Stimulated activated CD4-positive, alpha-beta T cell treated with anti-CD3 and anti-CD28 coated beads, Interleukin-1b, Interleukin-23, amount 100 ng/mL, for 24 hours (primary cell): ENCODE measurements around the gene SH3GL1.

ENCODE experiments used
- DNase-seq, 4 experiments: peaks; one replicate each; pipeline ENCODE4 v3.0.0-alpha.2; 2020; ENCODE audit warnings: low read depth in 4 of 4, low spot score in 1 of 4

Gene SH3GL1

DNA sequence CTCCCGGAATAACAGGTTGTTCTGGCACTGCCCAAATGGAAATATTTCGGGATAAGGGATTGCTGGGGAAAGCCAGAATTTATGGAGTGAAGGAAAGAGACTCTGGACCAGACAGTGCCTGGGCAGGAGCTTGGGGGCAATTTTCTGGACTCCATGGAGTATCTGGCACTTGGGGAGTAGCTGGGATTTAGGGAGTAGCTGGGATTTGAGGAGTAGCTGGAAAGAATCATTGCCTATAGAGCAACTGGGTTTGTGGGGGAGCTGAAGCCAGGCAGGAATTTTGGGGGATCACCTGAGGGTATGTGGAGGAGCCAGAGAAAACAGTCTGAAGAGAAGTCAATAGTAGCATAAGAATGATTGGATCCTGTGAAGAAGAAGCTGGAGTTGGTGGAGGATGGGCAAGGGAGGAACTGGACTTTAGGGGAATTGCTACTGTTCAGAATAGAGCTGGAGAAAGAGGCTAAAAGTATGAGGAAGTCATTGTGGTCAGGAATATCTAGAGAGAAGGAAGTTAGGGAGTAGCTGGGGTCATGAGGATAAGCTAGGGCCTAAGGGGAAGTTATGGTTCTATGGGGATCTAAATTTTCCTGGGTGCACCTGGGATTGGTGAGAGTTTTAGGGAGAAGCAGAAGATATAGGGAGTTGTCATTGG lies 81.2 kb downstream of the SH3GL1 start:
- no peak for DNase-seq

DNA sequence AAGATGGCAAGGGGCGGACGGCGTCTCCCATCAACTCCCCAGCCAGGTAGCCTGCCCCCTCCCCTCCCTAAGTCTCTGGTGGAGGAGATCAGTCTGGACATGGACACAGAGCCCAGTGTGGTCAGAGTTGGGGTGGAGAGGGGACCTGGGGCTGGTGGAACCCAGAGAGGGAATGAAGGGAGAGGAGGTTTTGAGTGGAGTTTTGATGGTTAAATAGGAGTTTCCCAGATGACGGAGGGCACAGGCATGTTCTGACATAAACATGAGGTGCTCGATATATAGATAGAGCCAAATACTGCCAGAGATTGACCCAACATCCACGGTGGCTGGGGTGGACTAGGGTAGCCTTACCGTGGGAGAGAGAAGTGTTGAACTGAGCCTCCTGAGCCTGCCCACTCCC lies 81.9 kb downstream of the SH3GL1 start:
- no peak for DNase-seq

DNA sequence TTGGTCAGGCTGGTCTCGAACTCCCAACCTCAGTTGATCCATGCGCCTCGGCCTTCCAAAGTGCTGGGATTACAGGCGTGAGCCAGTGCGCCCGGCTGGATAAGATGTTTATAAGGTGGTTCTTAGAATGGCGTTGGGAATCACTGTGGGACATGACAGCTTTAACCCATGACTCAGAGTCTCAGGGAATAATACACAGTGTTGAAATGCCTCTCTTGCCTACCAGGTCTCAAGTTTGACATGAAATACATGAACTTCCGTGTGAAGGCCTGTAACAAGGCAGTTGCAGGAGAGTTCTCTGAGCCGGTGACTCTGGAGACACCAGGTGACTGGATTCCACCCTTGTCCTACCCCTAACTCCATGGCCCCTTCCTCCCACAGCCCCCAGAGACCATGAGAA lies 83.4 kb downstream of the SH3GL1 start:
- DNase-seq, result no peak

DNA sequence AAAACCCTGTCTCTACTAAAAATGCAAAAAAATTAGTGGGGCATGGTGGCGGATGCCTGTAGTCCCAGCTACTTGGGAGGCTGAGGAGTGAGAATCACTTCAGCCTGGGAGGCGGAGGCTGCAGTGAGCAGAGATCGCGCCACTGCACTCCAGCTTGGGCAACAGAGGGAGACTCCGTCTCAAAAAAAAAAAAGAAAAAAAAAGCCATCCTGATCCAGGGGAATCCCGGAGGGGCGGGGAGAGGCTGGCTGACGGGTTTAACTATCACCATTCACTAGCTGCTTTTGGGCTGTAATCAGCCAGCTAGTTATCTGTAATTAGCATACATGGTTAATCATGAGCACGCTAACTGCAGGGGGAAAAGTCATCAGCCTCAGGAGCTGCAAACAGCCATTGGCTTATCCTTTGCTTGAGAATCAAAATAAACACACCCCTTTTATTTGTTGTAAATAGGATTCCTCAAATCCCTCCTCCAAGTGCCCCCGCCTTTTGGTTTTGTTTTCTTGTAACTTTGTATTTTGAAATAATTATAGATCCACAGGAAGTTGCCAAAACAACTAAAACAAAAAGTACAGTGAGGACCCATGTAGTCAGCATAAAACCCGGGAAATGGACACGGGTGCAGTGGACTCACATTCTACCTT lies 86.4 kb downstream of the SH3GL1 start:
- no peak for DNase-seq
